Keratinocyte (primary cell): ENCODE results near the gene TMBIM4. TPM values are rescaled to one million over a fixed set of nuclear protein-coding genes. Genes with fewer than 3 reads are reported as not detected.
"Not testable (repeated sequence)": the region's sequence is repeated elsewhere in the genome, so short reads cannot be mapped to it uniquely, and the experiment has no call there.

Source experiments
- DNase-seq: peaks from one replicate; pipeline ENCODE4 v3.0.0-alpha.2; 2011; ENCODE audit warnings: low read depth, missing footprints, low spot score
- FAIRE-seq: peaks from 2 replicates; lab custom pipeline; 2011; peaks lifted over from hg19 to GRCh38; lab: Jason Lieb, UNC
- H2AFZ ChIP-seq: 2 replicates; pipeline ENCODE4 v1.6.0; 2012; ENCODE audit warnings: low read length, control low read depth, inconsistent platforms; ENCODE audit not compliant: control insufficient read depth
- H3K27ac ChIP-seq: 2 replicates; pipeline ENCODE4 v1.5.1; 2011; ENCODE audit warnings: low read length; ENCODE audit not compliant: control insufficient read depth, insufficient read depth
- H3K27me3 ChIP-seq: 3 replicates; pipeline ENCODE4 v1.6.0; 2011; ENCODE audit warnings: low read length; ENCODE audit not compliant: control insufficient read depth, insufficient read depth; ENCODE audit errors: extremely low read depth
- H3K36me3 ChIP-seq, 2 experiments: 2 replicates in 1 of 2; 3 replicates in 1 of 2; pipeline ENCODE4 v1.5.1; 2011; ENCODE audit warnings: low read length in 2 of 2, mild to moderate bottlenecking in 1 of 2; ENCODE audit not compliant: control insufficient read depth in 2 of 2, insufficient read depth in 2 of 2; ENCODE audit errors: extremely low read depth in 1 of 2
- H3K4me1 ChIP-seq: 3 replicates; pipeline ENCODE4 v1.5.1; 2011; ENCODE audit warnings: low read length; ENCODE audit not compliant: control insufficient read depth, insufficient read depth; ENCODE audit errors: extremely low read depth
- H3K4me2 ChIP-seq: 3 replicates; pipeline ENCODE4 v1.6.0; 2011; ENCODE audit warnings: low read depth, low read length; ENCODE audit not compliant: control insufficient read depth, insufficient read depth; ENCODE audit errors: extremely low read depth
- H3K4me3 ChIP-seq, 3 experiments: fragments of 200-600 bp in 1 of 3; sonication (generic) in 1 of 3; 2 replicates in 2 of 3; 3 replicates in 1 of 3; pipeline ENCODE4 v1.5.1; 2011 to 2016; ENCODE audit warnings: low read length in 3 of 3, mild to moderate bottlenecking in 3 of 3, control low read depth in 2 of 3, inconsistent platforms in 1 of 3, low read depth in 1 of 3, mixed read lengths in 1 of 3, mixed run types in 1 of 3, moderate library complexity in 1 of 3; ENCODE audit not compliant: control insufficient read depth in 2 of 3, insufficient read depth in 2 of 3; ENCODE audit errors: extremely low read depth in 1 of 3
- H3K79me2 ChIP-seq: 2 replicates; pipeline ENCODE4 v1.6.0; 2012; ENCODE audit warnings: low read length; ENCODE audit not compliant: control insufficient read depth, insufficient read depth
- H3K9ac ChIP-seq: 3 replicates; pipeline ENCODE4 v1.6.0; 2011; ENCODE audit warnings: low read length; ENCODE audit not compliant: control insufficient read depth, insufficient read depth; ENCODE audit errors: extremely low read depth
- H3K9me1 ChIP-seq: 3 replicates; pipeline ENCODE4 v1.6.0; 2011; ENCODE audit warnings: low read length; ENCODE audit not compliant: control insufficient read depth, insufficient read depth; ENCODE audit errors: extremely low read depth
- H3K9me3 ChIP-seq: 2 replicates; pipeline ENCODE4 v1.5.1; 2012; ENCODE audit warnings: low read depth, low read length; ENCODE audit not compliant: control insufficient read depth
- H4K20me1 ChIP-seq: 3 replicates; pipeline ENCODE4 v1.6.0; 2011; ENCODE audit warnings: low read length; ENCODE audit not compliant: control insufficient read depth, insufficient read depth; ENCODE audit errors: extremely low read depth
- EZH2 ChIP-seq: IDR thresholded peaks from one replicate; pipeline ENCODE4 v1.6.1; 2012; ENCODE audit warnings: inconsistent platforms, mild to moderate bottlenecking, low read length, moderate library complexity
- dilution Hi-C: fragments of 300-500 bp; cut with MboI; formaldehyde crosslinking; loops from one replicate; pipeline ENCODE4 v1.7.0; 2020; ENCODE audit warnings: low sequenced_read_pairs; ENCODE audit not compliant: extremely low pct_ligation_motif_present
- polyA minus RNA-seq, 3 experiments: library from RNA; depleted of rRNA, polyadenylated mRNA; stranded (reverse); fragments of >200 nt; gene quantifications; 1 replicate in 1 of 3; 2 replicates in 1 of 3; 3 replicates in 1 of 3; pipeline ENCODE4 v1.2.3, GENCODE V29; 2011
- polyA plus RNA-seq, 5 experiments: library from polyadenylated mRNA; depleted of rRNA in 3 of 5; stranded (reverse) in 3 of 5; stranded (forward) in 1 of 5; unstranded in 1 of 5; fragments of >200 nt; gene quantifications; 1 replicate in 1 of 5; 2 replicates in 3 of 5; 3 replicates in 1 of 5; pipeline versions ENCODE4 v1.2.1 to v1.2.3, GENCODE V29; 2011 to 2012; ENCODE audit warnings: missing spikeins in 2 of 5, low read depth in 1 of 5, low replicate concordance in 1 of 5
- TF ChIP-seq, protein P1 (sequence below), 3 experiments: IDR thresholded peaks in 1 of 3; conservative IDR thresholded peaks in 1 of 3; optimal IDR thresholded peaks in 1 of 3; 2 replicates in 2 of 3; 3 replicates in 1 of 3; pipeline versions ENCODE3 to v1.5.1; 2011; ENCODE audit warnings: low read length in 3 of 3, mild to moderate bottlenecking in 3 of 3, moderate library complexity in 2 of 3, control low read depth in 1 of 3, inconsistent platforms in 1 of 3; ENCODE audit not compliant: insufficient read depth in 2 of 3; ENCODE audit errors: extremely low read depth in 1 of 3

Gene TMBIM4, protein sequence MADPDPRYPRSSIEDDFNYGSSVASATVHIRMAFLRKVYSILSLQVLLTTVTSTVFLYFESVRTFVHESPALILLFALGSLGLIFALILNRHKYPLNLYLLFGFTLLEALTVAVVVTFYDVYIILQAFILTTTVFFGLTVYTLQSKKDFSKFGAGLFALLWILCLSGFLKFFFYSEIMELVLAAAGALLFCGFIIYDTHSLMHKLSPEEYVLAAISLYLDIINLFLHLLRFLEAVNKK
- 77.2 to 111 TPM (median 106 TPM) in 3 replicates for polyA plus RNA-seq
- polyA plus RNA-seq (2011; ENCODE audit: low read depth), result 12.3 TPM
- polyA plus RNA-seq (2011; cell fraction: cytosol; rRNA removed), result 58.9 and 74.6 TPM in 2 replicates
- polyA plus RNA-seq (2011; cell fraction: nucleus; rRNA removed), result 59.6 and 95.5 TPM in 2 replicates
- polyA plus RNA-seq (2012; ENCODE audit: low replicate concordance), result 47.5 and 70.1 TPM in 2 replicates
- 19.3 to 40.9 TPM (median 30.2 TPM) in 3 replicates for polyA minus RNA-seq
- 108 TPM for polyA minus RNA-seq (2011; cell fraction: cytosol; rRNA and poly(A)+ RNA removed)
- polyA minus RNA-seq (2011; cell fraction: nucleus; rRNA and poly(A)+ RNA removed), result 11.3 and 24.4 TPM in 2 replicates

DNA sequence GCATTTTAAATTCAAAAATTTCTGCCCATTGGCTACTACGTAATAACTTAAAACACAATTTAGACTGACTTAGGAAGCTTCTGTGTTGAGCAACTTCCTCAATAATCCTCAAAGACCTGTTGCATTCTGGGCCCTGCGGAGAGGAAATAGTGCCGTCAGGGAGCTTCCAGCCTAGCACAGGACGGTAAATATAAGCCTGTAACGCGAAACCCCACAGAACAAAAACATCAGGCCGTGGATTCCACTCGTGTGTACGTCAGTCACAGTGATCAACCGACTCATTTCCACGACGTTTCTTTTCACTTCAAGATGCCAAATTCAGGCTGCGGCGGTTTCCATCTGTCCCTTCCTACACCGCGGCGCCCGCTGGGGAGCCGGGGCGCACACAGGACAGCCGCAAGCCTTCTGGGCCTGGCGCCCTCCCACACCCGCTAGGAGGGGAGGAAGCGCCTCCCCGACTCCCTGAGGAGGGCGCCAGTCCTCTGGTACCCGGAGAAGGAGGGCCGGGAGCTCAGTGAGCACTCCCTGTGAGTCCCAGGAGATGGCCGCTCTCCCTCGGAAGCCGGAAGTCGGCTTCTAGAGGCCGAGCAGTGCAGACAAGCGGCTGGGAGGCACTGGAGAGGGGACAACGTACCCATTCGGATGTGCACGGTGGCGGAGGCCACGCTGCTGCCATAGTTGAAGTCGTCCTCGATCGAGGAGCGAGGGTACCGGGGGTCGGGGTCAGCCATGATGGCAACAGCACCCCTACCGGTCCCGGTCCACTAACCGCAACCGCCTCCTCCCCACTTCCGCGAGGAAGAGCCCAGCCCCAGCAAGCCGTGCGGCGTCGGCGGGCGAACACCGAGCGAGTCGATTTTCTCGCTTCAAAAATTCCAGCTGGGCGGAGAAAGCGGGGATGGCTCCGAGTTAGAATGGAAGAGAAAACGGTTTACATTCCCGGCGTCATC, at the start of gene TMBIM4:
TMBIM4 (minus strand) TSS at position 776 of the 950 bp plus-strand sequence; CDS start at position 731, 45 bp downstream.
- H2AFZ ChIP-seq, result peak within 1 kb of the TSS; percentile 78
- peaks cover 4% of the 10 kb centered on the region for H3K4me1 ChIP-seq
- dilution Hi-C loops, result no loop called here
- H3K27me3 ChIP-seq, result no peaks in the 10 kb centered on the region
- H3K4me2 ChIP-seq, result peak within 1 kb of the TSS; percentile 94
- peak within 1 kb of the TSS; percentile 93 for H3K27ac ChIP-seq
- no peaks in the 10 kb centered on the region for H3K9me1 ChIP-seq
- no peak for TF ChIP-seq EZH2
- TF ChIP-seq, protein P1, sequence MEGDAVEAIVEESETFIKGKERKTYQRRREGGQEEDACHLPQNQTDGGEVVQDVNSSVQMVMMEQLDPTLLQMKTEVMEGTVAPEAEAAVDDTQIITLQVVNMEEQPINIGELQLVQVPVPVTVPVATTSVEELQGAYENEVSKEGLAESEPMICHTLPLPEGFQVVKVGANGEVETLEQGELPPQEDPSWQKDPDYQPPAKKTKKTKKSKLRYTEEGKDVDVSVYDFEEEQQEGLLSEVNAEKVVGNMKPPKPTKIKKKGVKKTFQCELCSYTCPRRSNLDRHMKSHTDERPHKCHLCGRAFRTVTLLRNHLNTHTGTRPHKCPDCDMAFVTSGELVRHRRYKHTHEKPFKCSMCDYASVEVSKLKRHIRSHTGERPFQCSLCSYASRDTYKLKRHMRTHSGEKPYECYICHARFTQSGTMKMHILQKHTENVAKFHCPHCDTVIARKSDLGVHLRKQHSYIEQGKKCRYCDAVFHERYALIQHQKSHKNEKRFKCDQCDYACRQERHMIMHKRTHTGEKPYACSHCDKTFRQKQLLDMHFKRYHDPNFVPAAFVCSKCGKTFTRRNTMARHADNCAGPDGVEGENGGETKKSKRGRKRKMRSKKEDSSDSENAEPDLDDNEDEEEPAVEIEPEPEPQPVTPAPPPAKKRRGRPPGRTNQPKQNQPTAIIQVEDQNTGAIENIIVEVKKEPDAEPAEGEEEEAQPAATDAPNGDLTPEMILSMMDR (optimal IDR thresholded peaks at IDR 0.05 in 1 of 3, IDR thresholded peaks at IDR 0.05 in 1 of 3, conservative IDR thresholded peaks at IDR 0.05 in 1 of 3; ENCODE audit: extremely low read depth in 1 of 3, insufficient read depth in 2 of 3, low read length in 3 of 3), result peak; percentile 46 to 63 (median 53)
- H3K9me3 ChIP-seq, result no peaks in the 10 kb centered on the region
- H3K79me2 ChIP-seq, result peaks cover 42% of the 10 kb centered on the region
- peak within 1 kb of the TSS; percentile 93 for H3K9ac ChIP-seq
- no peaks in the 10 kb centered on the region for H3K36me3 ChIP-seq
- no peaks in the 10 kb centered on the region for H4K20me1 ChIP-seq
- peak; percentile 13 for DNase-seq
- FAIRE-seq, result peak; percentile 49
- H3K4me3 ChIP-seq, result peak within 1 kb of the TSS; percentile 53 to 93 (median 87)

DNA sequence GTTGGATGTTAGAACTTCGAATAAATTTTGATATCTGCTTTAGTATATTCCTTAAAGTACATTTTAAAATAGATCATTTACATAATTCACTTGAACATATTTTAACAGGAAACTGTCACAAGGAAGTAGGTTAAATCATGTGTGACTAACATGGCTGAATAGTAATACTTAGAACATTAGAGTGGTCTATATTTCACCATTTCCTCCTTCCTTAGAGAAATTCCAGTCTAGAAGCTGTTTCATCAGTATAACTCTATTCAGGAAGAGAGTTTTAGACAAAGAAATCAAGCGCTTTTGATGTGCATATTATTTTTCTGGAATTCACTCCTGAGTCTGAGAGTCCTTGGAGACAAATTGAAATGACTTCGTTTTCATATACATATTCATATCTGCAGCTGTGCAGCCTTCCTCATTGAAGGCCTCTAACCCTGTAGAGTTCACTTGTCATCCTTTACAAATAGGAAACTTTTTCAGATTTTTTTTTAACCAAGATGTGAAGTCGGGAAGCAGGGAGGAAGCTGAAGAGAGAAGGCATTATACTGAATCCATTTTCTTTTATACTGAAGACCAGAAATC, 47.6 kb upstream of the TMBIM4 start:
- no peaks in the 10 kb centered on the region for H3K36me3 ChIP-seq
- no peak overlapping the region for H3K4me2 ChIP-seq
- H3K79me2 ChIP-seq, result no peaks in the 10 kb centered on the region
- H3K4me3 ChIP-seq, result no peak overlapping the region
- no peaks in the 10 kb centered on the region for H4K20me1 ChIP-seq
- FAIRE-seq (no peak), DNase-seq (no peak)
- TF ChIP-seq EZH2, result no peak
- TF ChIP-seq, protein P1 (optimal IDR thresholded peaks at IDR 0.05 in 1 of 3, IDR thresholded peaks at IDR 0.05 in 1 of 3, conservative IDR thresholded peaks at IDR 0.05 in 1 of 3; ENCODE audit: extremely low read depth in 1 of 3, insufficient read depth in 2 of 3, low read length in 3 of 3), result no peak
- no peak overlapping the region for H3K27ac ChIP-seq
- H3K4me1 ChIP-seq, result no peaks in the 10 kb centered on the region
- no peaks in the 10 kb centered on the region for H3K9me1 ChIP-seq
- H3K9me3 ChIP-seq, result no peaks in the 10 kb centered on the region
- no peaks in the 10 kb centered on the region for H3K27me3 ChIP-seq
- dilution Hi-C loops, result no loop called here
- no peak overlapping the region for H3K9ac ChIP-seq
- no peak overlapping the region for H2AFZ ChIP-seq

DNA sequence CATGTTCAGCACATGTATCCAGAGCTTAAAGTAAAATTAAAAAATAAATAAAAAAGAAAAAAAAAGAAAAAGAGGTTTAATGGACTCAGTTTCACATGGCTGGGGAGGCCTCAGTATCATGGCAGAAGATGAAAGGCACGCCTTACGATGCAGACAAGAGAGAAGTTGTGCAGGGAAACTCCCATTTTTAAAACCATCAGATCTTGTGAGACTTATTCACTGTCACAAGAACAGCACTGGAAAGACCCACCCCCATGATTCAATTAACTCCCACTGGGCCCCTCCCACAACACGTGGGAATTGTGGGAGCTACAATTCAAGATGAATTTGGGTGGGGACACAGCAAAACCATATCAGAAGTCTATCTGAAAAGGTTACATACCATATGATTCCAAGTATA, 43.2 kb upstream of the TMBIM4 start:
- H3K9me3 ChIP-seq, FAIRE-seq, H3K9ac ChIP-seq, H3K4me2 ChIP-seq, dilution Hi-C loops, H3K79me2 ChIP-seq, DNase-seq, H2AFZ ChIP-seq, H3K27ac ChIP-seq, H3K4me1 ChIP-seq, H3K9me1 ChIP-seq, H3K27me3 ChIP-seq, H3K36me3 ChIP-seq, H3K4me3 ChIP-seq, H4K20me1 ChIP-seq: not testable (repeated sequence)
